Tibial artery (tissue), 4 donors: ENCODE data around the gene ANKRD13B.
A peak's percentile ranks its signal among the peaks of the same experiment; 100 is the strongest.

ENCODE experiments used
- DNase-seq, 2 donors: peaks; one replicate each; pipeline ENCODE4 v3.0.0-alpha.2; 2019
- H3K27ac ChIP-seq, 2 donors: fragments of 200-600 bp; sonication (generic) in 1 of 2; 1 replicate in 1 of 2; 2 replicates in 1 of 2; pipeline ENCODE4 v1.5.1; 2018 to 2019; ENCODE audit warnings: mild to moderate bottlenecking in 1 of 2
- H3K27me3 ChIP-seq, 2 donors: fragments of 200-600 bp; sonication (generic) in 1 of 2; one replicate each; pipeline versions ENCODE4 v1.5.1 to v1.6.0; 2016 to 2019
- H3K36me3 ChIP-seq, 3 donors: fragments of 200-600 bp; sonication (generic) in 2 of 3; one replicate each; pipeline ENCODE4 v1.5.1; 2016 to 2019; ENCODE audit warnings: mild to moderate bottlenecking in 2 of 3
- H3K4me1 ChIP-seq, 4 donors: fragments of 200-600 bp; sonication (generic) in 2 of 4; 1 replicate in 3 of 4; 2 replicates in 1 of 4; pipeline ENCODE4 v1.5.1; 2016 to 2019
- H3K4me3 ChIP-seq, 2 donors: fragments of 200-600 bp; sonication (generic) in 1 of 2; 1 replicate in 1 of 2; 2 replicates in 1 of 2; pipeline ENCODE4 v1.5.1; 2018 to 2019; ENCODE audit warnings: mild to moderate bottlenecking in 2 of 2
- H3K9me3 ChIP-seq, 3 donors: fragments of 200-600 bp; sonication (generic) in 1 of 3; one replicate each; pipeline ENCODE4 v1.5.1; 2016 to 2019
- CTCF ChIP-seq, 2 experiments: fragments of 200-600 bp in 1 of 2; fragments of 450-650 bp in 1 of 2; IDR thresholded peaks; one replicate each; pipeline ENCODE4 v1.5.1; 2017 to 2019; ENCODE audit warnings: antibody characterized with exemption in 2 of 2, mild to moderate bottlenecking in 1 of 2, moderate library complexity in 1 of 2
- intact Hi-C: fragments of 100-400 bp; cut with DNase I; formaldehyde crosslinking; loops from one replicate; pipeline ENCODE4 v1.15.0; 2023; ENCODE audit warnings: low total_unique reads

ANKRD13B gene

GRCh38 chr17:29613352-29613837 lies 20.5 kb downstream of the ANKRD13B start:
- Histone ChIP-seq H3K36me3 (no peaks in the 10 kb centered on the region), H3K4me1 (peaks cover 0 to 57% (median 53%) of the 10 kb centered on the region in 4 donors), H3K9me3 (no peaks in the 10 kb centered on the region), H3K4me3 (peak overlapping the region; percentile 28 to 49), H3K27ac (peak overlapping the region in 1 of 2 donors; percentile 59), H3K27me3 (peaks cover 0 to 5% of the 10 kb centered on the region in 2 donors)
- peak; percentile 94 to 96 for DNase-seq
- intact Hi-C loops, result loop anchor here (5.0 kb wide), 1 partner anchor 36 kb away; no protein-coding TSS in a partner anchor
- peak; percentile 84 for TF ChIP-seq CTCF (IDR thresholded peaks at IDR 0.05)

- peak overlapping the region; percentile 28 to 49 for H3K4me3 ChIP-seq
Observed at GRCh38 chr17:29613856-29614255, 20.9 kb downstream of the ANKRD13B start.

GRCh38 chr17:29614349-29615047 lies 21.6 kb downstream of the ANKRD13B start:
- Histone ChIP-seq H3K4me3 (no peak overlapping the region), H3K4me1 (peaks cover 0 to 68% (median 63%) of the 10 kb centered on the region in 4 donors), H3K9me3 (no peaks in the 10 kb centered on the region), H3K36me3 (no peaks in the 10 kb centered on the region), H3K27ac (no peak overlapping the region), H3K27me3 (peaks cover 0 to 6% of the 10 kb centered on the region in 2 donors)
- intact Hi-C loops, result loop anchor here (5.0 kb wide), 1 partner anchor 37 kb away; no protein-coding TSS in a partner anchor
- no peak for TF ChIP-seq CTCF (IDR thresholded peaks at IDR 0.05)
- DNase-seq, result no peak

More at GRCh38 chr17:29613856-29614255, 20.9 kb downstream of the ANKRD13B start:
- peak in 1 of 2 donors; percentile 74 for DNase-seq
- intact Hi-C loops, result loop anchor here (5.0 kb wide), 1 partner anchor 37 kb away; no protein-coding TSS in a partner anchor
- Histone ChIP-seq H3K9me3 (no peaks in the 10 kb centered on the region), H3K36me3 (no peaks in the 10 kb centered on the region), H3K27me3 (peaks cover 0 to 6% of the 10 kb centered on the region in 2 donors), H3K4me1 (peaks cover 0 to 62% (median 57%) of the 10 kb centered on the region in 4 donors), H3K27ac (peak overlapping the region in 1 of 2 donors; percentile 59)
- no peak for TF ChIP-seq CTCF (IDR thresholded peaks at IDR 0.05)

- peak overlapping the region in 1 of 2 donors; percentile 47 for H3K4me3 ChIP-seq
- intact Hi-C loops, result no loop called here
- H3K4me1 ChIP-seq, result peaks cover 0 to 73% (median 66%) of the 10 kb centered on the region in 4 donors
- no peak for DNase-seq
- H3K27ac ChIP-seq, result no peak overlapping the region
- H3K9me3 ChIP-seq, result no peaks in the 10 kb centered on the region
- TF ChIP-seq CTCF (IDR thresholded peaks at IDR 0.05), result no peak
- no peaks in the 10 kb centered on the region for H3K36me3 ChIP-seq
- H3K27me3 ChIP-seq, result peaks cover 0 to 6% of the 10 kb centered on the region in 2 donors
Observed at GRCh38 chr17:29615048-29615385, 22.1 kb downstream of the ANKRD13B start.

GRCh38 chr17:29615492-29616299 lies 22.8 kb downstream of the ANKRD13B start:
- Histone ChIP-seq H3K4me1 (peaks cover 0 to 80% (median 66%) of the 10 kb centered on the region in 4 donors), H3K27ac (peak overlapping the region; percentile 9 to 11), H3K9me3 (no peaks in the 10 kb centered on the region), H3K4me3 (peak overlapping the region; percentile 32 to 47), H3K36me3 (no peaks in the 10 kb centered on the region), H3K27me3 (peaks cover 0 to 6% of the 10 kb centered on the region in 2 donors)
- intact Hi-C loops, result no loop called here
- peak; percentile 88 to 93 for DNase-seq
- no peak for TF ChIP-seq CTCF (IDR thresholded peaks at IDR 0.05)
